Measurements from ENCODE around the gene VWA1.

- TF ChIP-seq CTCF (IDR thresholded peaks at IDR 0.05) (no peak), POLR2A (IDR thresholded peaks at IDR 0.05) (no peak), EP300 (IDR thresholded peaks at IDR 0.05) (no peak), POLR2AphosphoS5 (IDR thresholded peaks at IDR 0.05) (peak in 2 of 3 donors; percentile 48 to 71)
Measured at GRCh38 chr1:1432951-1433803, 2.3 kb upstream of the VWA1 start.

All from suprapubic skin (tissue), 4 donors.